C4-2B (cell line): ENCODE results near the gene ECT2.
"Not testable (repeated sequence)": the region's sequence is repeated elsewhere in the genome, so short reads cannot be mapped to it uniquely, and the experiment has no call there.

Experiments used
- H3K27ac ChIP-seq: fragments of 450-650 bp; 2 replicates; pipeline ENCODE4 v1.5.1; 2017
- CTCF ChIP-seq: fragments of 450-650 bp; conservative IDR thresholded peaks from 2 replicates; pipeline ENCODE4 v1.5.1; 2017; ENCODE audit warnings: mild to moderate bottlenecking
- ZFX ChIP-seq: fragments of 450-650 bp; IDR thresholded peaks from 2 replicates; pipeline ENCODE4 v1.6.1; 2017

ECT2 gene

GRCh38 chr3:172856795-172857742, 106.5 kb downstream of the ECT2 start:
- TF ChIP-seq CTCF: no peak
- no peak for TF ChIP-seq ZFX
- H3K27ac ChIP-seq: no peak overlapping the region; the same call in 1 of the 2 replicates

GRCh38 chr3:172859041-172859440, 108.5 kb downstream of the ECT2 start:
- no peak overlapping the region for H3K27ac ChIP-seq
- no peak for TF ChIP-seq CTCF

DNA sequence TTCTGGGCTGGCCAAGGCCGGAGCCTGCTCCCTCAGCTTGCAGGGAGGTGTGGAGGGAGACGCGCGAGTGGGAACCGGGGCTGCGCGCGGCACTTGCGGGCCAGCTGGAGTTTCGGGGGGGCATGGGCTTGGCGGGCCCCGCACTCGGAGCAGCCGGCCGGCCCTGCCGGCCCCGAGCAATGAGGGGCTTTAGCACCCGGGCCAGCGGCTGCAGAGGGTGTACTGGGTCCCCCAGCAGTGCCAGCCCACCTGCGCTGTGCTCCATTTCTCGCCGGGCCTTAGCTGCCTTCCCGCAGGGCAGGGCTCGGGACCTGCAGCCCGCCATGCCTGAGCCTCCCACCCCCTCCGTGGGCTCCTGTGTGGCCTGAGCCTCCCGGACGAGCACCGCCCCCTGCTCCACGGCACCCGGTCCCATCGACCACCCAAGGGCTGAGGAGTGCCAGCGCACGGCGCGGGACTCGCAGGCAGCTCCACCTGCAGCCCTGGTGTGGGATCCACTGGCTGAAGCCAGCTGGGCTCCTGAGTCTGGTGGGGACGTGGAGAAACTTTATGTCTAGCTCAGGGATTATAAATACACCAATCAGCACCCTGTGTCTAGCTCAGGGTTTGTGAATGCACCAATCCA, 116.3 kb downstream of the ECT2 start:
- H3K27ac ChIP-seq: not testable (repeated sequence)

DNA sequence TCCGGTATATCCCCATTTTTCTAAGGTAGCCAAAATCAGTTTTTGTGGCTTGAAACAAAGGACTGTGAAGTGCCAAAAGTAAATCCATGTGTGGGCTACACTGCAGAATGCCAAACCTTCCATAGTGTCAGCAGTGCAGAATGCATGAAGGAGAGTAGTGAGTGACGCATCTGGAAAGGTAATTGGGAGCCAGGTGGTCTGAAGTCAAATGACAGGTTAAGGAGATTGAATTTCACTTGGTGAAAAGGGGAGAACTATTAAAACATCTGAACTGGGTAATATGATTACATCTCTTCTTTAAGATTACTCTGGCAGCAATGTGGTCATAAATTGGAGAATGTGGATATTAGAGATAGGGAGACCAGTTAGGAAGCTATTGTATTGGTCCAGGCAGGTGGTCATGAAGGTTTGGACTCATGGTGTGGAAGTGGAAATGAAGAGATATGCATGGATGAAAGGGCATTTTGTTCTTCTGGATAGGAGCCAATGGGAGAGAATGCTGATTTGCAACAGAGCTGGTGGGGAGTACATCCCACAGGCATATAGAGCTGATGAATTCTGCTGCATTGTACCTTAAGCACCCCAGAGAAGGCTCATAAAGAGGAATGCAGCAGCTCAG, 118.2 kb downstream of the ECT2 start:
- no peak for TF ChIP-seq ZFX
- TF ChIP-seq CTCF: no peak
- H3K27ac ChIP-seq: no peak overlapping the region

DNA sequence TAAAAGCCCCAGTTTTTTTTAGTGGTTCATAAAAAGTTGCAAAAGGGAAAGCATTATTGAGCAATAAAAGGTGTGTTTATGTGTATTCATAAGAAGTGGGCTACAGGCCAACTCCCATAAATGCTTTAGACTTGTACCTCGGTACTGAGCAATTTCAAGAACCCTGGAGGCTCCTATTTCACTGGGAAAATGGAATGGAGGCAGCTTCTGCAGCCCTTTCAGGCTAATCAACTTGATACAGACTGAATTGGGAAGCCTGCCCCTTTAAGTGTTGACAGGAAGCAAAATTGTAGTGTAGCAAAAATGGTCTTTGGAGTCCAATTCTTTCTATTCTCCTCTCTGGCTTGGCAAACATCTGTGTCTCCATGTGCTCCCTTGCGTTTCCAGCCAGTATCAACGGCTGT, 118.8 kb downstream of the ECT2 start:
- no peak overlapping the region for H3K27ac ChIP-seq
- TF ChIP-seq CTCF: no peak

- TF ChIP-seq CTCF (no peak), ZFX (no peak)
- no peak overlapping the region for H3K27ac ChIP-seq
Observed at GRCh38 chr3:172869784-172870518, 119.4 kb downstream of the ECT2 start.
